ENCODE measurements around the gene FPGS. TPM values are rescaled to one million over a fixed set of nuclear protein-coding genes. Genes with fewer than 3 reads are reported as not detected.
"Not testable (repeated sequence)": the region's sequence is repeated elsewhere in the genome, so short reads cannot be mapped to it uniquely, and the experiment has no call there.

The FPGS gene
- total RNA-seq, 1 donor from 2014 or later: 28.3 TPM

- no peak for ATAC-seq
These were observed 38.6 kb downstream of the FPGS start for GRCh38 chr9:127841087-127841835.

DNA sequence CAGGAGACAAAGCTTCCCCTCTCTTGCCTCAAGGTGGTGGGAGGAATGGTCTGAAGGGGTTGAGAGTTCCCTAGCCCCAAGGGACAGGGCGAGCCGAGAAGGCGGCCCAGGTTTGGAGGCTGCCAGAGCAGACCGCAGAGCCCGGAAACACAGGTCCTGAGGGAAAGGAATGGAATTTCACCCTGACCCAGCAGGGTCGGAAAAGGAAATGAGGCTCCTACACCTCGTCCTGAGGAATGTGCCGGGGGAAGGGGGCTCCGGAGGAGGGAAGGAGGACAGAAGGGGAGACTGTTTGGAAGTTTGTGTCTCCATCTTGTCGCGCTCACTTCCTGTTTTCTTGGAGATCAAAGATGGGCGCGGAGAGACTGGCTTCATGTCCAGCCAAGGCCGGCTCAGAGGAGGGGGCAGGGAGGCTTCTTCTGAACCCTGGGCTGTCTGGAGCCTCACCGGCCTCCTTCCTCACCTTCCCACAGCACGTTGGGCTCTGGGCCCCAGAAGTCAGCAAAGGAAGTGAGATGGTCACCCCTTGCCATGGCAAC is 42.2 kb downstream of the FPGS start:
- ATAC-seq: peak; percentile 56

DNA sequence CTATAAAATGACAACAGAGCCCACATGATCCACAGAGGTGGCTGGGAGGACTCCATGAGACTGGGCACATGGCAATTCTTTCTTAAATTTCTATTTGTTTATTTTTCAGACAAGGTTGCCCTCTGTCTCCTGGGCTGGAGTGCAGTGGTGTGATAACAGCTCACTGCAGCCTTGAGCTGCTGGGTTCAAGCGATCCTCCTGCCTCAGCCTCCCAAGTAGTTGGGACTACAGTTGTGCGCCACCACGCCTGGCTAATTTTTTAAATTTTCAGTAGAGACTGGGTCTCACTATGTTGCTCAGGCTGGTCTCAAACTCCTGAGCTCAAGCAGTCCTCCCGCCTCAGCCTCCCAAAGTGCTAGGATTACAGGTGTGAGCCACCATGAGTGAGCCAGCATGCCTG is 42.9 kb downstream of the FPGS start:
- ATAC-seq: not testable (repeated sequence)

DNA sequence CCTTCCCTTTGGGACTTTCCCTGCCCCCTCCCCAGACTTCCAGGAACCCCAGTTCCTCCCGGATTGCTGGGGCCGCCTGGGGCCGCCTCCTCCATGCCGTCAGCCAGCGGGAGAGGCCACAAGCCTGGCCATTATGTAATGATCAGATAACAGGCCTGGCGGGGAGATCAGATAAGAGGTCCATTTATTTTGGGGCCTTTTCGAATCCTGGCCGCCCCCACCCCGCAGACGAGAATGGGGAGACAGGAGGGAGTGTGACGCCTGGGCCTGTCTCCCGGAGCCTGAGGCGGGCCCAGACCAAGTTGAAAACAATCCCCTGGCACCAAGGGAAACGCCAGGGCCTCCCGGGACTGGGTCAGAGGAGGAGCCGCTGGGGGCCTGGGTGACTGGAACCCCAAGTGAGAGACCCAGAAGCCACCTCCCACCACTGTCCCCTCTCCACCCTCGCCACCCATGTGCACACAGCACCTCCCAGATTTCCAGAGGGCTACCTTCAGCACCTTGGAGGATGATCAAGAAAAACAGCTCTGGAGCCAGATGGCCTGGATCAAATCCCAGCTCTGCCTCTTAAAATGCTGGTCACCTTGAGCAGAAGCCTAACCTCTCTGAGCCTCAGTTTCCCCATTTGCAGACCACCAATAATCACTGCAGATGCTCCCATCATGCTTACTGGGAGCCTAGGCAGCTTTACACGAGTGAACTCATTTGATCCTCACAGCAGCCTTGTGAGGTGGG is 43.9 kb downstream of the FPGS start:
- ATAC-seq: no peak

GRCh38 chr9:127847178-127847510 is 44.5 kb downstream of the FPGS start:
- ATAC-seq: peak; percentile 28

GRCh38 chr9:127847833-127848755 is 45.4 kb downstream of the FPGS start:
- no peak for ATAC-seq

GRCh38 chr9:127848756-127849504 is 46.2 kb downstream of the FPGS start:
- no peak for ATAC-seq

- ATAC-seq: no peak
These were observed 47.7 kb downstream of the FPGS start for GRCh38 chr9:127850286-127850830.

GRCh38 chr9:127852829-127853228 is 50.1 kb downstream of the FPGS start:
- no peak for ATAC-seq

GRCh38 chr9:127853312-127854183 is 50.9 kb downstream of the FPGS start:
- ATAC-seq: no peak

DNA sequence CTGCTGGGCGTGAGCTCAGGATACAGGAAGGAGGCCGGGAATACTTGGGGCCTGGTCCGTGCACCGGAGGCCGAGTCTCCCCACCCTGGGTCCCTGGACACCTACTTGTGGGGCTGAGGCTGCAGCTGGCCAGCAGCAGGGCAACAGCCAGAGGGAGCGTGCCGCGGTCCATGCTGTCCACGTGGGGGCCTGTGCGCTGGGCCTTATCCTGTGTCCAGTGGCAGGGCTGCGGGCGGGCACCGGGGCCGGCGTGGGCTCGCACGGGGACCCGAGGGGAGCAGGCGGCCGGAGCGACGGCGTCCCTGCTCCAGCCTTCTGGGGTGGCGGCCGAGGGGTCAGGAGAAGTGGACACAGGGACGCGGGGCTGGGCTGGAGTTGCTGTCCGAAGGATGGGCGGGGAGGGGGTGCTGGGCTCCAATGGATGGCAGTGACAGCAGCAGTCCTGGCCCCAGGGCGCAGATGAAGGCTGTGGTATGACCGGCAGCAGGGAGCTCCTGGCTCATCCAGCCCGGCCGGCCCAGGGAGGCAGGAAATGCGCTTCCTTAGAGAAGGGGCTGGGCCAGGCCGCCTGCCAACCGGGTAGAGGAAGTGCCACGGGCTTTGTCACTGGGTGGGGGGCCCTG is 51.6 kb downstream of the FPGS start, which contains the start of gene ENG:
Gene ENG, minus strand, starts transcription at position 475 of the 623 bp plus-strand sequence. Its CDS starts 303 bp downstream, at position 172.
- ATAC-seq: peak; percentile 71

DNA sequence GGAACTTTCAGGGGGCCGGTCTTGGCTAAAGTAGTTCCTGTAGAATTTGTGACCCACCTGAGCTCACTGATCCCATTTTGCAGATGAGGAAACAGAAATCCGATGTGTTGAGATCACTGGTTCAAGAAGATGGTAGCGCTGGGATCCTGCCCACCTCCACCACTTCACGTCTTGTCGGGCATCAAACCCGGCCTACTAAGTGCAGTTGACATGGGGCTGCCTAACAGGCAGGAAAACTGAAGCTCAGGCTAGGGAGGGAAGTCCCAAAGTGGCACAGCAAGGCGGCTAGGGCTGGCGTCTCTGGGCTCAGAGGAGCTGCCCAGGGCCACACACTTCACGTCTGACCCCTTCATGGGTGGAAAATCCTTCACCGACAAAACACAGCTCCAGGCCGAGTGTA is 52.3 kb downstream of the FPGS start:
- ATAC-seq: no peak

- ATAC-seq: no peak
These were observed 52.8 kb downstream of the FPGS start for GRCh38 chr9:127855522-127855921.

DNA sequence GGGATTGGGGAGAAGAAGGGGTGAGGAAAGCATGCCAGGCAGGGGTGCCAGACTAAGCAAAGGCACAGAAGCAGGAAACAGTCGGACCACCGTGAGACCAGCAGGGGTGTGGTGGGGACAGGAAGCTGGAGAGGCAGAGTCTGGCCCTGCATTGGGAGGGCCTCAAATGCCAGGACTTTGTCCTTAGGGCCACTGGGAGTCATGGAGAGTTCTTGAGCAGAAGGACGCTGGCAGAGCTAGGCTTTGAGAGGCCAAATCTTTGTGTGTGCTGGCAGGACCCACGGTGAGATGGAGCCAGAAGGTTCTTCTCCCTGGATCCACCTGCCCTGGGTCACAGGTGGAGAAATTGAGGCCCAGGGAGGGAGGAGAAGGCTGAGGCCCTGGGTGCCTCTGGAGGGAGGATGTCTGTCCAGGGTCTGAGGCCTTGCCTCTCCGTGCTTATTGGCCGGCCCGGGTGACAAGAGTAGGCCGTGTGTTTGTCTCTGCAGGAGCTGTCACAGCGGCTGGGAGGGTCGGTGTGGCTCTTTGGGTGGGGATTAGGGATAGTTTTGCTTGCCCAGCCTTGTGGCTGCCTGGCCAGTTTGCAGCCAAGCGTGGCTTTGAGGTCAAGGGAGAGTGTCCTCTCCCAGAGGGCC is 53.5 kb downstream of the FPGS start:
- ATAC-seq: no peak

DNA sequence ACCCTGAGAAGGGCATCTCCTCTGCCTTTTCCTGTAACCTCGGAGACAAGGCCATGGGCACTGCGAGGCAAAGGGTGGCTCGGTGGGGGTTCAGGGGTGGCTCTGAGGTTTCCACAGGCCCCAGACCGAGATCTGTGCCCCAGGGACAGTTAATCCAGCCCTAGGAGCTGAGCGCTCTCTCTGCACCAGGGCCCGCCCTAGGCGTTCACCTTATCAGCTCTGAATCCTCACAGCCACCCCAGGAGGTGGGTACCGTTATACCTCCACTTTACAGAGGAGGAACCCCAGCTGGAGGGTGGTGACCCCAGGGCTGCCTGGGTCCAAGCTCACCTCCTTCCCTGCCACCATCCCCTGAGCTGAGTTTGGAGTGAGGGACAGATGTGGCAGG is 54.0 kb downstream of the FPGS start:
- ATAC-seq: no peak

DNA sequence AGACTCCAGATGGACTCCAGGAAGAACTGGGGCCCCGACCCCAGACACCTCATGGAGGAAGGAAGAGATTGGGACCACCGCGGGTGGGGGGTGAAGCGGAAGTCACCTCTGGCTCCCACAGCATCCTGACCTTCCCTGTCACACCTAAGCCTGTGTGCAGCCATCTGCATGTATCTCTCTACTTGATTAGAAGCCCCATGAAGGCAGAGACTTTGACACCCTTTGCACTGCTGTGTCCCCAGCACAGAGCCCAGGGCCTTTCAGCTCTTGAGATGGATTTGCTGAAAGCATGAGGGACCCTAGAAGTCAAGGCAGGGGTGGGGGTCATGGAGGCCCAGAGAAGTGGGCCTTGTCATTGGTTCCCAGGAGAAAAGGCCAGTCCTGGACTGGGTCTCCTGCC is 54.6 kb downstream of the FPGS start:
- no peak for ATAC-seq

GRCh38 chr9:127858041-127858512 is 55.4 kb downstream of the FPGS start:
- peak; percentile 6 for ATAC-seq

DNA sequence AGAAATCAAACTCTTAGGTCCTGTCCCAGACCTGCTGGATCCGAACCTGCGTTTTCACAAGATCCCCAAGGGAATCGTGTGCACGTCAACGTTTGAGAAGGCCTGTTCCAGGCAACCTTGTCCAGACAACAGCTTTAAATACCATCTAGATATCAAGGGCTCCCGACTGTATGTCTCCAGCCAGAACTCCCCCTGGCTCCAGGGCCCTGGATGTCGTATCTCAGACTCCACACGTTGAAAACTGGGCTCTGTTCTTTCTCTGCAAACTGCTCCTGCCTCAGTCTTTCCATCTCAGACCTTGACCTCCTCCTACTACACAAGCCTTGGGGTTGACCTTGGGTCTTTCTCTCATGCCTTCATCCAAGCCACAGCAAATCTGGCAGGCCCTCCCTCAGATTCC is 57.6 kb downstream of the FPGS start:
- ATAC-seq: no peak

GRCh38 chr9:127860779-127861178 is 58.1 kb downstream of the FPGS start:
- ATAC-seq: no peak
